K562 (cell line): Measurements from ENCODE around the gene AGAP3. TPM values are rescaled to one million over a fixed set of nuclear protein-coding genes. Genes with fewer than 3 reads are reported as not detected.

Experiments used
- CHAMP1 ChIP-seq: fragments of 450-650 bp; IDR thresholded peaks from 2 replicates; pipeline ENCODE4 v1.6.1; 2016; ENCODE audit warnings: mild to moderate bottlenecking
- FOXP1 ChIP-seq: sonication (generic); formaldehyde crosslinking; IDR thresholded peaks from 2 replicates; pipeline ENCODE4 v1.8.0; 2022; ENCODE audit warnings: mild to moderate bottlenecking, missing genetic modification reagents
- NCOA6 ChIP-seq: fragments of 450-650 bp; IDR thresholded peaks from 2 replicates; pipeline ENCODE4 v1.6.1; 2017; ENCODE audit warnings: mild to moderate bottlenecking
- PURB ChIP-seq: sonication (generic); formaldehyde crosslinking; IDR thresholded peaks from 2 replicates; pipeline ENCODE4 v1.9.0; 2021; ENCODE audit warnings: low read depth, mild to moderate bottlenecking, missing genetic modification reagents
- PYGO2 ChIP-seq: fragments of 450-650 bp; IDR thresholded peaks from 2 replicates; pipeline ENCODE4 v1.6.1; 2016; ENCODE audit warnings: mild to moderate bottlenecking, missing genetic modification characterization, moderate library complexity, missing compliant biosample characterization
- ZFPM2 ChIP-seq: fragments of 250-450 bp; sonication (Bioruptor Pico); IDR thresholded peaks from 2 replicates; pipeline ENCODE4 v1.5.1; 2022; ENCODE audit warnings: mild to moderate bottlenecking
- ZNF584 ChIP-seq: fragments of 200-800 bp; sonication (Bioruptor generic); IDR thresholded peaks from 2 replicates; pipeline ENCODE4 v1.6.1; 2016; ENCODE audit warnings: low read depth, mild to moderate bottlenecking, missing genetic modification characterization, missing compliant biosample characterization
- ZNF717 ChIP-seq: fragments of 250-450 bp; sonication (Bioruptor Pico); IDR thresholded peaks from 2 replicates; pipeline ENCODE4 v1.5.0; 2021
- polyA plus RNA-seq, 8 experiments: library from polyadenylated mRNA; depleted of rRNA in 4 of 8; stranded (reverse) in 5 of 8; unstranded in 3 of 8; fragments of >200 nt; fragmentation: Nextera tagmentation in 2 of 8; fragmentation: Illumina TruSeq in 1 of 8; extraction: Ambion mirVana in 2 of 8; extraction: Trizol in 1 of 8; gene quantifications; 2 replicates each; pipeline versions ENCODE4 v1.2.1 to v1.2.3, GENCODE V29; 2011 to 2014; ENCODE audit warnings: inconsistent platforms in 1 of 8, missing spikeins in 1 of 8
- total RNA-seq, 7 experiments: library from RNA; depleted of rRNA in 6 of 7; stranded (reverse); fragments of >200 nt in 6 of 7; fragmentation: Illumina TruSeq in 2 of 7; extraction: Trizol in 2 of 7; gene quantifications; 2 replicates each; pipeline versions ENCODE4 v1.2.1 to v1.2.3, GENCODE V29; 2011 to 2021; ENCODE audit warnings: low replicate concordance in 1 of 7
- TF ChIP-seq, protein P1 (sequence below): fragments of 250-450 bp; sonication (Bioruptor Pico); IDR thresholded peaks from 2 replicates; pipeline ENCODE4 v1.8.0; 2021; ENCODE audit warnings: moderate library complexity, mild to moderate bottlenecking, inconsistent platforms
- TF ChIP-seq, protein P2 (sequence below): IDR thresholded peaks from 2 replicates; pipeline ENCODE4 v1.6.1; 2012; ENCODE audit warnings: low read depth, low read length, improper control_type of control experiment, borderline replicate concordance

AGAP3 gene
- total and polyA plus RNA-seq, 9 of the 15 experiments (the other 6 are each of a cell fraction or from before 2014, with no cell fraction given): 3.4 to 208 (median 62.2) TPM

GRCh38 chr7:151057989-151058780, 28.1 kb upstream of the AGAP3 start (continued):
- TF ChIP-seq FOXP1 (CRISPR knock-in tag) (0 out of 2 replicates have a peak, but pooled peaks have one; percentile 10), ZNF717 (CRISPR knock-in tag) (no peak), ZFPM2 (no peak), PYGO2 (tag) (no peak), NCOA6 (no peak), ZNF584 (0 out of 2 replicates have a peak, but pooled peaks have one; percentile 70), CHAMP1 (no peak), PURB (CRISPR knock-in tag) (no peak)
- TF ChIP-seq, protein P1, sequence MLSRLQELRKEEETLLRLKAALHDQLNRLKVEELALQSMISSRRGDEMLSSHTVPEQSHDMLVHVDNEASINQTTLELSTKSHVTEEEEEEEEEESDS: no peak
- TF ChIP-seq, protein P2, sequence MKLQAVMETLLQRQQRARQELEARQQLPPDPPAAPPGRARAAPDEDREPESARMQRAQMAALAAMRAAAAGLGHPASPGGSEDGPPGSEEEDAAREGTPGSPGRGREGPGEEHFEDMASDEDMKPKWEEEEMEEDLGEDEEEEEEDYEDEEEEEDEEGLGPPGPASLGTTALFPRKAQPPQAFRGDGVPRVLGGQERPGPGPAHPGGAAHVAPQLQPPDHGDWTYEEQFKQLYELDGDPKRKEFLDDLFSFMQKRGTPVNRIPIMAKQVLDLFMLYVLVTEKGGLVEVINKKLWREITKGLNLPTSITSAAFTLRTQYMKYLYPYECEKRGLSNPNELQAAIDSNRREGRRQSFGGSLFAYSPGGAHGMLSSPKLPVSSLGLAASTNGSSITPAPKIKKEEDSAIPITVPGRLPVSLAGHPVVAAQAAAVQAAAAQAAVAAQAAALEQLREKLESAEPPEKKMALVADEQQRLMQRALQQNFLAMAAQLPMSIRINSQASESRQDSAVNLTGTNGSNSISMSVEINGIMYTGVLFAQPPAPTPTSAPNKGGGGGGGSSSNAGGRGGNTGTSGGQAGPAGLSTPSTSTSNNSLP: no peak
